A673 (cell line): ENCODE measurements around the gene PRR23A. TPM values are rescaled to one million over a fixed set of nuclear protein-coding genes. Genes with fewer than 3 reads are reported as not detected.

Experiments
- BruUV-seq: library from RNA; stranded (reverse); fragments of 400-500 nt; replicated peaks from 2 replicates; lab custom pipeline; 2021; lab: Mats Ljungman, UMichigan
- CTCF ChIA-PET: fragments of 300-600 bp; sonication (Branson Sonifier 250); formaldehyde crosslinking; loops from one replicate; lab custom pipeline; 2022; ENCODE audit warnings: antibody characterized with exemption; lab: Charles Lee
- POLR2A ChIA-PET: fragments of 300-600 bp; sonication (Branson Sonifier 250); formaldehyde crosslinking; loops from one replicate; lab custom pipeline; 2022; ENCODE audit warnings: antibody characterized with exemption; ENCODE audit not compliant: low non-redundant PET; lab: Charles Lee
- DNase-seq: peaks from one replicate; pipeline ENCODE4 v3.0.0-alpha.2; 2015; ENCODE audit warnings: low spot score
- H3K27ac ChIP-seq: fragments of 200-600 bp; sonication (generic); 2 replicates; pipeline ENCODE4 v1.5.1; 2016; ENCODE audit warnings: mixed run types, low read depth, mild to moderate bottlenecking, mixed read lengths, antibody characterized with exemption, low read length; ENCODE audit not compliant: poor library complexity, severe bottlenecking
- H3K27me3 ChIP-seq: fragments of 200-600 bp; sonication (generic); replicated peaks from 2 replicates; pipeline ENCODE4 v1.6.1; 2017; ENCODE audit warnings: mixed run types, low read depth, mild to moderate bottlenecking, mixed read lengths, antibody characterized with exemption, low read length; ENCODE audit not compliant: insufficient read depth, poor library complexity
- H3K36me3 ChIP-seq: fragments of 200-600 bp; sonication (generic); 2 replicates; pipeline ENCODE4 v1.6.1; 2016; ENCODE audit warnings: mixed run types, mild to moderate bottlenecking, mixed read lengths, antibody characterized with exemption, low read length; ENCODE audit not compliant: insufficient read depth, poor library complexity, severe bottlenecking
- H3K4me1 ChIP-seq: fragments of 200-600 bp; sonication (generic); 2 replicates; pipeline ENCODE4 v1.6.1; 2017; ENCODE audit warnings: mixed run types, mild to moderate bottlenecking, mixed read lengths, antibody characterized with exemption, low read length; ENCODE audit not compliant: insufficient read depth, poor library complexity, severe bottlenecking
- H3K4me3 ChIP-seq: fragments of 200-600 bp; sonication (generic); 2 replicates; pipeline ENCODE4 v1.5.1; 2016; ENCODE audit warnings: low read depth, mixed run types, mild to moderate bottlenecking, mixed read lengths, low read length; ENCODE audit not compliant: poor library complexity, severe bottlenecking
- H3K9me3 ChIP-seq: fragments of 200-600 bp; sonication (generic); 2 replicates; pipeline ENCODE4 v1.6.1; 2016; ENCODE audit warnings: mixed run types, low read depth, mild to moderate bottlenecking, mixed read lengths, antibody characterized with exemption, low read length; ENCODE audit not compliant: poor library complexity, severe bottlenecking
- EZH2 ChIP-seq: fragments of 200-600 bp; sonication (generic); IDR thresholded peaks from 2 replicates; pipeline ENCODE4 v1.6.1; 2017; ENCODE audit warnings: borderline replicate concordance, low read depth, mild to moderate bottlenecking, mixed read lengths, antibody characterized with exemption, low read length; ENCODE audit not compliant: poor library complexity, severe bottlenecking
- intact Hi-C: fragments of 100-400 bp; cut with micrococcal nuclease; formaldehyde crosslinking; loops from one replicate; pipeline ENCODE4 v1.10.0; 2022; ENCODE audit not compliant: unreplicated experiment
- total RNA-seq: library from RNA; stranded (reverse); gene quantifications from 2 replicates; pipeline ENCODE4 v1.2.3, GENCODE V29; 2021
- TF ChIP-seq, protein P1 (sequence below): fragments of 300-800, 200-600 bp; sonication (generic); conservative IDR thresholded peaks from 2 replicates; pipeline ENCODE4 v1.5.1; 2017; ENCODE audit warnings: low read depth, mild to moderate bottlenecking, antibody characterized with exemption, low read length, moderate library complexity, mixed read lengths

The PRR23A gene
- total RNA-seq, 1 experiment from 2014 or later, result not detected

DNA sequence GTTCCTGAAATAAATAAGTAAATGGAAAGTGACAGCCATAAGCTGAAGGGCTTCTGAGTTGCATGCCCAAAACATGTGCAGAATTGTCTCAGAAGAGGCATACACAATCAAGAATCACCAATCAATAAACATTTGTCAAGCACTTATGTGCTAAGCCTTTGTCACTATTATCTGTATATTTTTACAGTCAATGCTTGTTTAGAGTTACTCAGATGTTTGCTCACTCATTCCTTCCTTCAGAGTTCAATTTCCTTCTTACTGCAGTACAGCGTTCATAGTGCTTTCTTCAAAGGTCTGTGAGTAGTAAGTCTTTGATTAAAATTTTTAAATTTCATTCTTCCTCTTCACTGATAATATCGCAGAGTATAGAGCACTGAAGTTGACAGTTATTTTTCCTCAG, 41.8 kb downstream of the PRR23A start:
- no peak for DNase-seq
- BruUV-seq, result no TSS peak
- ChIA-PET POLR2A (no interaction called here), CTCF (no interaction called here)
- no peak for TF ChIP-seq EZH2
- TF ChIP-seq, protein P1, sequence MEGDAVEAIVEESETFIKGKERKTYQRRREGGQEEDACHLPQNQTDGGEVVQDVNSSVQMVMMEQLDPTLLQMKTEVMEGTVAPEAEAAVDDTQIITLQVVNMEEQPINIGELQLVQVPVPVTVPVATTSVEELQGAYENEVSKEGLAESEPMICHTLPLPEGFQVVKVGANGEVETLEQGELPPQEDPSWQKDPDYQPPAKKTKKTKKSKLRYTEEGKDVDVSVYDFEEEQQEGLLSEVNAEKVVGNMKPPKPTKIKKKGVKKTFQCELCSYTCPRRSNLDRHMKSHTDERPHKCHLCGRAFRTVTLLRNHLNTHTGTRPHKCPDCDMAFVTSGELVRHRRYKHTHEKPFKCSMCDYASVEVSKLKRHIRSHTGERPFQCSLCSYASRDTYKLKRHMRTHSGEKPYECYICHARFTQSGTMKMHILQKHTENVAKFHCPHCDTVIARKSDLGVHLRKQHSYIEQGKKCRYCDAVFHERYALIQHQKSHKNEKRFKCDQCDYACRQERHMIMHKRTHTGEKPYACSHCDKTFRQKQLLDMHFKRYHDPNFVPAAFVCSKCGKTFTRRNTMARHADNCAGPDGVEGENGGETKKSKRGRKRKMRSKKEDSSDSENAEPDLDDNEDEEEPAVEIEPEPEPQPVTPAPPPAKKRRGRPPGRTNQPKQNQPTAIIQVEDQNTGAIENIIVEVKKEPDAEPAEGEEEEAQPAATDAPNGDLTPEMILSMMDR, result no peak
- Histone ChIP-seq H3K9me3 (peaks cover 6% of the 10 kb centered on the region), H3K27me3 (peaks cover 27% of the 10 kb centered on the region), H3K4me1 (no peaks in the 10 kb centered on the region), H3K27ac (no peak overlapping the region), H3K4me3 (no peak overlapping the region), H3K36me3 (no peaks in the 10 kb centered on the region)
- intact Hi-C loops, result no loop called here

DNA sequence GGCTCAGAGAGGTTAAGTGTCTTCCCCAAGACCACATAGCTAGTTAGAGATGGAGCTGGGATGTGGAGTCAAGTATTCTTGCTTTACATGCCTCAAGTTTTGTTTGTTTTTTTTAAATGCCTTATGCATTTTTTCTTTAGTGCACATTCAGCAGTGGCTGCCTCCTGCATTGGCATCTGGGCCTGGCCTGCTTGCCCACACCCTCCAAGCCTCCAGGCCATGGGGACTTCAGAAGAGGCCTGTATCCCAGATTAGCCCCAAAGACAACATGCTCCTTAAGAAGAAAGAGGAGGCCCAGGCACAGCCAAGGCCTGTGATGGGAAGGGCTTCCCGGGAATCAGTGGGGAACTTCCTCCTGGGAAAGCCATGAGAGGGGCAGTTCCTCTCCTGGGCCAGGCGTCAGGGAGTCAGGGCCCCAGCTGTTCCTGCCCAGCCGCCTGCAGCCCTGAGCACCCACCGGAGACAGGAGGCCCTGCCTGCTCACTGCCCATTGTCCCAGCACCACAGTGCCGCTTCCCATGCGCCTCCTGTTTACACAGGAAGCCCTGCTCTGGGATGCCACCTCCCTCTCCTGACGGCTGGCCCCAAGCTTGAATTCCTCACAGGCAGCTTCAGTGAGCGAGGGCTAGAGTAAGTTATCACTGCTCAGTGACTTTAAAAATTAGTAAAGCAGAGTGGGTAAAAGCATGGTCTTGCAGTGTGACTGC, 43.1 kb downstream of the PRR23A start:
- POLR2A ChIA-PET, result no interaction called here
- H3K27me3 ChIP-seq, result peaks cover 38% of the 10 kb centered on the region
- no TSS peak for BruUV-seq
- H3K27ac ChIP-seq, result no peak overlapping the region
- CTCF ChIA-PET, result no interaction called here
- peaks cover 6% of the 10 kb centered on the region for H3K9me3 ChIP-seq
- DNase-seq, result no peak
- no peaks in the 10 kb centered on the region for H3K36me3 ChIP-seq
- H3K4me1 ChIP-seq, result no peaks in the 10 kb centered on the region
- no peak overlapping the region for H3K4me3 ChIP-seq
- intact Hi-C loops, result no loop called here
- no peak for TF ChIP-seq EZH2
- TF ChIP-seq, protein P1, result no peak

DNA sequence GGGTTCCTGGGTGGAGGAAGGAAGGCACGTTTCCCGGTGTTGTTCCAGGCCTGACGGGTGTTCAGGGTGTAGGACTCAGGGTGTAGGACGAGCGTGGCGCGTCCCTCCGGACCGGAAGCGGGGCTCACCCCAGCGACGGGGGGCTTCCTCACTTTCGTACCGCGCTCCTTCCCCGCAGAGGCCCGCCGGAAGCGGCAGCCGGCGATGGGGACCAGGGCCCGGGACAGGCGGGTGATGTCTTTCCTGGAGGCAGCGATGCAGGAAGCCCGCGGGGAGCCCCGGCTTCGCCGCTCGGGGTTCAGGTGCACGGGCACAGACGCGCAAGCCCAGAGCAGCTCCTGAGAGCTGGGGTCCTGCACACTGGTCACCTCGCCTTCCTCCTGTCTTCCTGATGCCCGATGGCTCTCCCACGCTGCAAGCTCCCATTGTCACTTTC, 45.6 kb downstream of the PRR23A start:
- no peak for DNase-seq

More for the DNA sequence above, 45.6 kb downstream of the PRR23A start:
- H3K4me3 ChIP-seq, result no peak overlapping the region
- ChIA-PET POLR2A (no interaction called here), CTCF (no interaction called here)
- peaks cover 6% of the 10 kb centered on the region for H3K9me3 ChIP-seq
- TF ChIP-seq, protein P1, result no peak
- no peak for TF ChIP-seq EZH2
- H3K4me1 ChIP-seq, result no peaks in the 10 kb centered on the region
- no peaks in the 10 kb centered on the region for H3K36me3 ChIP-seq
- intact Hi-C loops, result no loop called here
- peaks cover 53% of the 10 kb centered on the region for H3K27me3 ChIP-seq
- BruUV-seq, result no TSS peak
- no peak overlapping the region for H3K27ac ChIP-seq

Other genes with a start within 250 kb of the PRR23A start
- 16.4 and 17.4 TPM in 2 replicates for gene PIK3CB, start 171.3 kb downstream of the PRR23A start, total RNA-seq
- gene FOXL2, start 59.1 kb downstream of the PRR23A start, total RNA-seq, result not detected in 2 replicates
- not detected in 2 replicates for gene FOXL2NB, start 59.1 kb downstream of the PRR23A start, total RNA-seq
- not detected in 2 replicates for gene PRR23B, start 14.7 kb upstream of the PRR23A start, total RNA-seq
- gene PRR23C, start 38.6 kb upstream of the PRR23A start, total RNA-seq, result not detected in 2 replicates